Measurements from ENCODE around the gene CXCL17.
"Not testable (repeated sequence)": the region's sequence is repeated elsewhere in the genome, so short reads cannot be mapped to it uniquely, and the experiment has no call there.

Gene CXCL17, protein sequence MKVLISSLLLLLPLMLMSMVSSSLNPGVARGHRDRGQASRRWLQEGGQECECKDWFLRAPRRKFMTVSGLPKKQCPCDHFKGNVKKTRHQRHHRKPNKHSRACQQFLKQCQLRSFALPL

DNA sequence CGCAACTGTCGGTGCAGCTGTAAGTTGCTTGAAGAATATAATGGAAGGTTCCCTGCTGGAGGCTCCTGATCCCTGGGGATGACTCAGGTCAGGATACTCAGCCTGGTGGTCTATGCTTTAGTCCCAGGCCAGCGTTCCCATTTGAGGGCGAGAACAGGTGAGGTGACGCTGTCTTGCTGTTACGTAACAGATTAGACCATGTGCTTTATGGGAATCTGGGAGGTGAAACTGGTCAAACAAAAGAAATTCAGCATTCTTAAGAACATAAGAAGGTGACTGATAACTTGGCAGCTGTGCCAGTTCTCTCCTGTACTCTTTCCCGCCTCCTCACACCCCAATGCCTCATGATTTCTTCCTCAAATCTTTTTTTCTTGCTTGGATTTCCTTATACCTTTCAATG is at the start of gene CXCL17:
Gene CXCL17 (minus strand): TSS at position 114 of the 400 bp plus-strand sequence. CDS start 114 bp downstream, outside the sequence.
- no peak for DNase-seq

DNA sequence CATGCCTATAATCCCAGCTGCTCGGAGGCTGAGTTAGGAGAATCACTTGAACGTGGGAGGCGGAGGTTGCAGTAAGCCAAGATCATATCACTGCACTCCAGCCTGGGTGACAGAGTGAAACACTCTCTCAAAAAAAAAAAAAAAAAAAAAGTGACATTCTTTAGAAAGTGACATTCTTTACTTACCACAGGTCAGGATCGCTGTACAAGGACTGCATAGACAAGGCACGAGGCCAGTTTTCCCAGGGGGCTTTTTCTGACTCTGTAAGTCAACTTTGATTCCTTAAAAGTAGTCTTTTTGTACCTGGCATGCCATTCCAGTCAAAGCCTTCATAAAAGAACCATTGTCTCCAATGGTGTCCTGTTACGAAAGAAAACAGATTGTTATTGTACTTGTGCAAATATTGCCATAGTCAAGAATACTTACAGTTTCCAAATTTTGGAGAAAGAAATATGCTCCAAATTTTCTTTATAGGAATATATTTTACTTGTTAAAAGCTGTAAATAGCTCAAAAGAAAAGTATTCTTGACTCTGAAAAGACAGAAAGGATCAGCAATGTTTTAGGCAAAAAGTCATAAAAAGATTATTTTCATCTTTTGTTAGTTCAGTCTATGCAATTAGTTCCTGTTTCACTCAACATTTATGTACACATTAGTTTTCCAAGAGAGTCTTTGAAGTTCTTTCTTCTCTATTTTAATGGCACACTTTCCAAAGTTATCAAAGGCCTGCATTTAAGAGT is 46.2 kb upstream of the CXCL17 start:
- DNase-seq = no peak

DNA sequence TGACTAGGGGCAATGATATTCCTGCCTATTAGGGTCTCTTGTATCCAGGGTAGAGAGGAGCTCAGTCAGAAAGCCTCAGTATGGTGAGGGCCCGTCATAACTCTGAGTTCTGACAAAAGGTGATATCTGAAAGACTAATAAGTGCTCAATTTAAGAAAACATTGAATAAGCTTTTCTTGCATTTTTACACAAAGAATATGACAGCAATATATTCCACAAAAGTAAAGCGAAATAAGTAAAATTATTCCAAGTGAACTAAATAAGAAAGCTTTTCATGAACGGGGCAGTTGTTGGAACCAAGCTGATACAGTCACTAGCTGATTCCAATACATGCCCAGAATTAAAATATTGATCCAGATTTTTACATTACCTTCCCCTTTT is 45.0 kb upstream of the CXCL17 start:
- DNase-seq = no peak

DNA sequence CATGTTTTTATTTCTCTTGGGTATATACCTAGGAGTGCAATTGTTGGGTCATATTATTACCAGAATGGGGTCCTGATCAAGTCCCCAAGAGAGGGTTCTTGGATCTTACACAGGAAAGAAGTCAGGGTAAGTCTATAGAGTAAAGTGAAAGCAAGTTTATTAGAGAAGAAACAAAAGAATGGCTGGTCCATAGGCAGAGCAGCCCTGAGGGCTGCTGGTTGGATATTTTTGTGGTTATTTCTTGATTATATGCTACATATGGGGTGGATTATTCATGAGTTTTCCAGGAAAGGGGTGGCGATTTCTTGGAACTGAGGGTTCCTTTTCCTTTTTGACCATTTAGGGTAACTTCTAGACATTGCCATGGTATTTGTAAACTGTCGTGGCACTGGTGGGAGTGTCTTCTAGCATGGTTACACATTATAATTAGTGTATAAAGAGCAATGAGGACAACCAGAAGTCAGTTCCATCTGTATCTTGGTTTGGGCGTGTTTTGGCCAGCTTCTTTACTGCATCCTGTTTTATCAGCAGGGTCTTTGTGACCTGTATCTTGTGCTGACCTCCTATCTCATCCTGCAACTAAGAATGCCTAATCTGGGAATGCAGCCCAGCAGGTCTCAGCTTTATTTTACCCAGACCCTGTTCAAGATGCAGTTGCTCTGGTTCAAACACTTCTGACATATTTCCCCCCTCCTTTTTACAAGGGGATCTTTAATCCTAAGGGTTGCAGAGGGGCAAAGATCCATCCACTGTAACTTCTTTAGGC is 44.5 kb upstream of the CXCL17 start:
- DNase-seq = no peak

DNA sequence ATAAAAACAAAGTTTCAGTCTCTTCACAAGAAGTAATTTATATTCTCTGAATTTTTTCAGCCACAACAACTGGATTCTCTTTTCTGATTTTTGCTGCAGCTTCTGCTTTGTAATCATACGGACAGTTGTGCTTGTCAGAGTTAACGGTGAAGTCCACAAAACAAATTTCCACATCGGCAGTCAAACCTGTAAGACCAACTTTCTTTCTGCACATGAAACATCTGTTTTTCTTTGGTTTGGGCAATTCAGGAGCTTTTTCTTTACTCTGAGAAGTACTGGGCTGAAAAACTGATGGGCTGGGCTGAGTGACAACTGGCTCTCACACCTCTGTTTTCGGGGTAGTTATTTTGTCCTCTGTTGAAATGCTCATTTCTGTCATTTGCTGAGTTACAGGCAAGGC is 42.3 kb upstream of the CXCL17 start:
- not testable (repeated sequence) for DNase-seq

DNA sequence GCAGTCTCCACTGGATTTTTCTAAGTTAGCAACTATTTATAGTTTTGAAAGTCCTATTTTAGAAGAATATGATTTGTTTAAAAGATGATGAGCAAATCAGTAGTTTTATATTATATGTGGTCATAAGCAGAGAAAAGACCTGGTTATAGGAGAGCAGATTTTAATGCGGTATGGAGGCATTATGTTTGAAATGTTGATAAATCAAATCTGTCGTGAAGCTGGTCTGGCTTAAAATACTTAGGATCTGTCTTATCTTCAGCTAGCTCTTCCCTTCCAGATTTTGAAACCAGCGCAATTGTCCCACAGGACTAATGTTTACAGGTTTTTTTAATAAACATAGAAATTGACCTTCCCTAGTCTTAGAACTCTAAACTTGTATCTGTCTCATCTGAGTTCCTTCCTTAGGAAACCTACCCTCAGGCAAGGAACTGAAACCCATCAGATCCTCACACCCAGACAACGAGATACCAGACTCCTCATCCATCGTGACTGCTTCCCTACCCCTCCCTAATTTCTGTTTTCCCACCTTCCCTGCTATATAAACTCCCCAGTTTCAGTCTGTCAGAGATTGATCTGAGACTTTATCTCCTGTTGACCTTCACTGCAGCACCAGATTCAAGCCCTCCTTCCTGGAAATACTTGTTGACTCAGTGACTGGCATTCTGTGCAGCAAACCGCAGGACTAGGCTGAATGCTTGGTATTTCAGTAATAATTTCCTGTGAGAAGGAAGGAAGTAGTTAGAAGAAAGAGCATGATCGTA is 37.8 kb upstream of the CXCL17 start:
- DNase-seq = no peak

DNA sequence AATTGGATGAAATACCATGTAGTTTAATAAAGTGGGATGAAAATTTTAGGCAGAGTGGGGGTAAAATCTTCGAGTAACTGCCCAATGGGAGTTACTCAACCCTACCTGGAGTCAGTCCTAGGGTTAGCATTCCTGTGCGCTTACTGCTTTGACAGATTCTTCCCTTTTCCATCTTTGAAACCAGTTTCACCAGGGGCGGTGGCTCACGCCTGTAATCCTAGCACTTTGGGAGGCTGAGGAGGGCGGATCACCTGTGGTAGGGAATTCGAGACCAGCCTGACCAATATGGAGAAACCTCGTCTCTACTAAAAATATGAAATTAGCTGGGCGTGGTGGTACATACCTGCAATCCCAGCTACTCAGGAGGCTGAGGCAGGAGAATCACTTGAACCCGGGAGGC is 37.0 kb upstream of the CXCL17 start:
- no peak for DNase-seq

DNA sequence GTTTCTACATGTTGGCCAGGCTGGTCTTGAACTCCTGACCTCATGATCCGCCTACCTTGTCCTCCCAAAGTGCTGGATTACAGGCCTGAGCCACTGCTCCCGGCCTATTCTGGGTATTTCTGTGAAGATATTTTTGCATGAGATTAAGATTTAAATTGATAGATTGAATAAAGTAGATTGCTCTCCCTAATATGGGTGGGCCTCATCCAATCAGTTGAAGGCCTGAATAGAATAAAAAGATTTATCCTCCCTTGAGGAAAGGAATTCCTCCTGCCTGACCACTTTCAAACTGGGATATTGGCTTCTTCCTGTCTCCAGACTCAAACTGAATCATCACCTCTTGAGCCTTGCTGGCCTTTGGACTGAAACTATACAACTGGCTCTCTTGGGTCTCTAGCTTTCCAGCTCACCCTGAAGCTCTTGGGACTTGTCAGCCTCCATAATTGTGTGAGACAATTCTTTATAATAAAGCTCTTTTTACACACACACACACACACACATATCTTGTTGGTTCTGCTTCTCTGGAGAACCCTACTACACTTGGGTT is 36.1 kb upstream of the CXCL17 start:
- no peak for DNase-seq

DNA sequence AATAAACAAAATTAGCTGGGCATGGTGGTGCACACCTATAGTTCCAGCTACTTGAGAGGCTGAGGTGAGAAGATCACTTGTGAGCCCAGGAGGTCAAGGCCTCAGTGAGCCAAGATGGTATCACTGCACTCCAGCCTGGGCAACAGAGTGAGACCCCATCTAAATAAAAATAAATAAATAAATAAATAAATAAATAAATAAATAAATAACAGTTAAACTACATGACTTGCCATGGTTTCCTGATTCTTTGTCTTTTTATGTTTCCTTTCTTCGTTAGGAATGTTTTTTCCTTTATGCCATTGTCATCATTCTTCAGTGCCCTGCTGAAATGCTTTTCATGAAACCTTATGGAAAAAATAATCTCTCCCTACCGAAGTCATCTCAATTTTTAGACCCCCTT is 35.2 kb upstream of the CXCL17 start:
- DNase-seq = no peak

DNA sequence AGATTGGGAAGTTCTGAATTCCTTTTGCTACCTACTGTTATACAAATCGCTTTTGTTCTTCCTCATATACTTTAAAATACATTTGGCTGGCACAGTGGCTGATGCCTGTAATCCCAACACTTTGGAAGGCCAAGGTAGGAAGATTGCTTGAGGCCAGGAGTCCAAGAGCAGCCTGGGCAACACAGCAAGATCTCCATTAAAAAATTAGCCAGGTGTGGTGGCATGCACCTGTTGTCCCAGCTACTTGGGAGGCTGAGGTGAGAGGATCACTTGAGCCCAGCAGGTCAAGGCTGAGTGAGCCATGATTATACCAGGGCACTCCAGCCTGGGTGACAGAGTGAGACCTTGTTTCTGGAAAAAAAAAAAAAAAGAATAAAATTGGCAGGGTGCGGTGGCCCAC is 34.4 kb upstream of the CXCL17 start:
- DNase-seq = no peak

DNA sequence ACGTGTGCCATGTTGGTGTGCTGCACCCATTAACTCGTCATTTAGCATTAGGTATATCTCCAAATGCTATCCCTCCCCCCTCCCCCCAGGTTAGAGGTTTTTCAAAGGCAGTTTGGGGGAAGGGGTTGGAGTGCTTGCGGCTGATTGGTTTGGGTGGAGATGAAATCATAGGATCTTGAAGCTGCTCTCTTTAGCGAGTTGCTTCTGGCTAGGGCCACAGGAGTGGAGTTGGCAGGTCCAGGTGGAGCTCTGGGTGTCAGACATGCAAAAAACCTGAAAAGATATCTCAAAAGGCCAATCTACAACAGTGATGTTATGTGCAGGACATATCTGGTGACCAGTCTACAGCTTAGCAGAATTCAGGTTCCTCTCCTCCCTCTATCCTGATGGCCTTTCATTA is 32.6 kb upstream of the CXCL17 start:
- DNase-seq = no peak

DNA sequence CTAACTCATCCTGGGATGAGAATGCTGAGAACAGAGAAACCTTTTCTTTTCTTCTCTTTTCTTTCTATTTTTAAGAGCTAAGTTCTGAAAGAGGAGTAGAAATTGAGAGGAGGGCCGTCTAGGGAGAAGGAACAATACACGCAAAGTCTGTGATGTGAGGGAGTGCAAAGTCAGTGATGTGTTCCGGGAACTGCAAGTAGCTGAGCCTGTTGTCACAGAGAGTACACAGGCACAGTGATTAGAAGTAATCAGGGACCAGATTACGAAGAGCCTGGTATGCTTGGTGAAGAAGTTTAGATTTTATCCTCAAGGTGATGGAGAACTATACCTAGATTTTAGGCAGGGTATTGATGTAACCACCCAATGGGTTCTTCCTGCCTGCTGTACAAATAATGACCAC is 32.0 kb upstream of the CXCL17 start:
- no peak for DNase-seq

DNA sequence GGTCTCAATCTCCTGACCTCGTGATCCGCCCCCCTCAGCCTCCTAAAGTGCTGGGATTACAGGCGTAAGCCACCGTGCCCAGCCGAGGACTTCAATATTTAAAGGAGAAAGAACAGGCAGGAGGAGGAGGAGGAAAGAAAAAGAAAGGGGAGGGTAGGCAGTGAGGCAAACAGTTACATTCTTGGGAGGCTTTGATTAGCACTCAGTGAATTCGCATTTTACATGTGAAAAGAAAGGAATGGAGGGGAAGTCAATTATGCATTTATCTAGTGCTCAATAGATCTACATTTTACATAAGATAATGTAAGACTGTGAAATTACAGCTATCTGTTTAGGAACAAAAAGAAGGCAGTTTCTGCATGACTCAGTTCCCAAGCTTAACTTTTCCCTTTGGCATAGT is 30.9 kb upstream of the CXCL17 start:
- no peak for DNase-seq

DNA sequence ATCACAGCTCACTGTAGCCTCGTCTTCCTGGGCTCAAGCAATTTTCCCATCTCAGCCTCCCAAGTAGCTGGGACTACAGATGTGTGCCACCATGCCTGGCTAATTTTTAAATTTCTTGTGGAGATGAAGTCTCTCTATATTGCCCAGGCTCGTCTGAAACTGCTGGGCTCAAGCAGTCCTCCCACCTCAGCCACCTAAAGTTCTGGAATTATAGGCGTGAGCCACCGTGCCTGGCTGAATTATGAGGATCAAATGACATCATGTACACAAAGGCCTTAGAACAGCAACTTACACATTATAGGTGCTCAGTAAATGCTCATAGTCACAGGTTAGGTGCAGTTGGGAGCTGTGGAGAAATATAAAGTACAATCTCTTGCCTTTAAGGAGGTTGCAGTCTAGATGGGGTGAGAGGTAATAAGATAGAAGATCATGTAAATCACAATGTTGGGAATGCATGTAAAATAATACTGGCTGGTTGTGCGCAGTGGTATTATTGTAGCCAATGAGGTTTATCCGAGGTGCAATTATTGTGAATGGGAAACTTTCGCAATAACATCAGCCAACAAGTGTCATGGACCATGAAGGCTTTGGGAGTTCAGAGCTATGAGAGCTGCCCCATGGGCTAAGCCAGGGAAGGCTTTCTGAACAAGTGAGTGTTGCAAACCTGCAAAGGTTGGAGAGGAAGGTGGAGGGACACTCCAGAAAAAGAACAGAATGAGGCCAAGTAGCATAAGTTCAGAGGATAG is 29.8 kb upstream of the CXCL17 start:
- no peak for DNase-seq

DNA sequence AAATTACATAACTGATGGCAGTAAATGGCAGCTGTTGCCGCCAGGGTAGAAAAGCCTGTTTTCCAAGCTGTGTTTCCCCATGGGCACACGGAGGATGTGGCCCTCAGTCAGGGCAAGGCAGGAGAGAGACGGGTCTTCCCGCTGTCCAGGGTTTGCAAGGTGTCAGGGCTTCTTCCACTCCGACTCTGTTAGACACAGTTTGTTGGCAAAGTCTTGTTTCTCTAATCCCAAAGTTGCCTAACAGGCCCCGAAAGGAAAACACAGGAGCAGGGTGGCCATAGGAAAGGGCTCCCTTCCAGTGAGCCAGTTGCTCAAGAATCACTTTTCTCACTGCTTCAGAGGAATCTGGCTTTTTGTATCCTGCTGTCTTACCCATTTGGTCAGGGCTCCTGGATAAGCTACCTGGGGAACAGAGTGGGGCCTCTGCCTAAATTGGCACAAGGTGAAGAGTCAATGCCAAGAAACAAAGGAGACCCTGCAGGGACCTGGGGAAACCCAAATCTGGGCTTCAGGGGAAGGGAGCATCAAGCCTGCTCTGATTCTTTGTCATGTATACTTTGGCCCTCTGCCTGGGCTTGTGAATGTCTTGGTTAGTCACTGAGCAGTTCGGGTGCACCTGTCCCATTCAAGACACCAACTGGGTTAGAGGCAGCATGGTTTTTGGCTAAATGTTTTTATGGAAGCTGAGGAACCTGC is 29.0 kb upstream of the CXCL17 start:
- no peak for DNase-seq

DNA sequence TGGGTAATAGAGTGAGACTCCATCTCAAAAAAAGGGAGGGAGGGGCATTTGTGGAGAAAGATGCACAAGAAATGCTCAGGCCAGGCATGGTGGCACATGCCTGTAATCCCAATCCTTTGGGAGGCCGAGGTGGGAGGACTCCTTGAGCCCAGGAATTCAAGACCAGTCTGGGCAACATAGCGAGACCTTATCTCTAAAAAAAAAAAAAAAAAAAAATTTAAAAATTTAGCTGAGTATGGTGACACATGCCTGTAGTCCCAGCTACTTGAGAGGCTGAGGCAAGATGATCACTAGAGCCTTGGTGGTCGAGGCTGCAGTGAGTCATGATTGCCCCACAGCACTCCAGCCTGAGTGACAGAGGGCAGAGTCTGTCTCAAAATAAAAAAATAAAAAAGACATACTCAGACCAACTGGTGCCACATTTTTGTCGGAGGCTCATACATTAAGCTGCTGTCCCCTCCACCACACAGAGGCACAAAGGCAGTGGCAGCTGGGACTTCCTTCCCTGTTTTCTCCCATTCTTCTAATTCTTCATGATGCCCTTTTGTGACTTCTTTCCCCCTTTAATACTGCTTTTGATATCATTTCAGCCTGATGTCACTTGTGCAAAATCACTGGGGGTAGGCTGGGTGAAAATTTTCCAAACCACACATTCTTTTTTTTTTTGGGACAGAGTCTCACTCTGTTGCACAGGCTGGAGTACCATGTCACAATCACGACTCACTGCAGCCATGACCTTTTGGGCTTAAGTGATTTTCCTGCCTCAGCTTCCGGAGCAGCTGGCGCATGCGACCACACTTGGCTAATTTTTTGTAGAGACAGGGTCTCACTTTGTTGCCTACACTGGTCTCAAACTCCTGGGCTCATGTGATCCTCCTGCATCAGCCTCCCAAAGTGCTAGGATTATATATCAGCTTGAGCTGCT is 26.8 kb upstream of the CXCL17 start:
- peak; percentile 12 to 36 for DNase-seq

DNA sequence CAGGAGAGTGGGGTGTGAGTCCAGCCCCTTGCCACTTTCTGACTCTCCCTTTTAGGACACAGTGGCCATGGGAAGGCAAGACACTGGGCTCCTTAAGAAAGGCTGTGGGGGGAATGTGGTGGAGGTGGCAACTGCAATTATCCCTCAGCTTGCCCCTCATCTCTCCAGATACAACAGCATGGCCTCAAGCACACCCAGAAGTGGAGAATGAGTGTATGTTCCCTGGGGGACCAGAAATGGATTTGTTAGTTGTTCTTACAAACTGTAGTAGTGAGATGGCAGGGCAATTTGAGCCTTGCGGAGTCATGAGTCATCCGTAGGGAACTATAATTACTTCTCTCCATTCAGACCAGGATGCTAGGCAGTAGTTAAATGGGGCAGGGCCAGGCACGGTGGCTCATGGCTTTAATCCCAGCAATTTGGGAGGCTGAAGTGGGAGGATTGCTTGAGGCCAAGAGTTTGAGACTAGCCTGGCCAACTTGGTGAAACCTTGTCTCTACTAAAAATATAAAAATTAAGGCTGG is 25.6 kb upstream of the CXCL17 start:
- DNase-seq = no peak

DNA sequence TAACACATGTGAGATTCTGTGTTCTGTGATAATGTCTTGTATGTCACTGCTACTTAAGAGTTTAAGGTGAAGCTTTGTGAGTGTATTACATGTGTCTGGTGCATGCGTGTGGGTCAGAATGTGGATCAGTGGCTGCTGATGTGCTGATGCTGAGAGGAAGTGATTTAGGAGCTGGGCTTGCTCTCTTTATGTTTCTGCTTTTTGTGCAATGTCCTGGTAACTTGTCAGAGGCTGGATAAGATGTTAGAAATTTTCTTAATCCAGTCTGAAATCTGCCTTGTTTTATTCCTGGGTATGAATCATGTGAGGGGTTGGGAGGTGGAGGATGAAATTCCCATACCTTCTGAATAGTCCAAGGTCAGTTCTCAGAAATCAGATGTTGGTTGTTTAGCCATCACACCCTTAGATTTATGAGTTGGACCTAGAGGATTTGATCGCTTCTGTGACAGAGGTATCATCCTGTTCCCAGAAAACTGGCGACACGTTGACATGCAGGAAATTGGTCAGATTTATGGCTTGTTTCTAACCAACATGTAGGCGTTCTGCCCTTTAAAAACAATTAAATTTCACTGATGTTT is 24.5 kb upstream of the CXCL17 start:
- DNase-seq = peak in 1 of 2 experiments; percentile 2

DNA sequence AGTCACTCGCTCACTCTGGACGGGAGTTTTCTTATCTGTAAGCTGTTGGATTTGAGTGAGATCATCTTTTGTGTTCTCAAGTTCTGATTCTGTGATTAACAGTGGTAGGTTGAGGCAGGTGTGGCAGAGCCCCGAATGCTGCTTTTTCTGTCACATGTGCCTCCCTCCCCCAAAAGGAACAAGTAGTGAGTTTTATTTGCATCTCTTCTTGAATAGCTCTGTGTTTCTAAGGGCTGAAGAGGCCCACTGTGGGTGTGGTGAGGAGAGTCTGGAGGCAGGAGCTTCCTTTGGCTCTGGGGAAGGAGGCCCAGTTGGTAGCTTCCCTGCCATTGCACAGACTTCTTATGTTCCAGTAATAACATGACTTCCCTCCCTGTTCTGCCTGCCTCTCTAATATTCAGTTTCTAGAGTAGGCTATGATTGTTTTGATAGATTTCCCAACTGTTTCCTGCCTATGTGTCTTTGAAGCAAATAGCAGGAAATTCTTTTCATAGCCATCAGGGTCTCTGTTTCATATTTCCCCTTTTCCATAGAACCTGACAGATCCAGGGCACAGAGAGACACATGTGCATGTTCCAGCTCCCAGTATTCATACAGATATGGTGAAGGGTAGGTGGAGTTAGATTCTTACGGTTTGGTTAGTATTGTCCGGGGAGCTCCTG is 23.9 kb upstream of the CXCL17 start:
- DNase-seq = peak in 1 of 2 experiments; percentile 7
